Spleen (tissue), 7 donors: ENCODE measurements around the gene ERC2.

Experiments
- POLR2A ChIP-seq, 3 donors: fragments of 450-650 bp; IDR thresholded peaks; one replicate each; pipeline ENCODE4 v1.5.1; 2017; ENCODE audit warnings: antibody characterized with exemption in 3 of 3, mild to moderate bottlenecking in 1 of 3
- POLR2AphosphoS5 ChIP-seq, 3 donors: sonication (generic); formaldehyde crosslinking; IDR thresholded peaks; one replicate each; pipeline ENCODE4 v1.5.1; 2017; ENCODE audit warnings: antibody characterized with exemption in 3 of 3
- TF ChIP-seq, protein P1 (sequence below), 11 experiments: fragments of 200-600 bp in 7 of 11; fragments of 450-650 bp in 4 of 11; sonication (generic) in 4 of 11; IDR thresholded peaks in 8 of 11; conservative IDR thresholded peaks in 3 of 11; 1 replicate in 7 of 11; 2 replicates in 4 of 11; pipeline versions ENCODE4 v1.4.0 to v1.8.0; 2016 to 2021; ENCODE audit warnings: antibody characterized with exemption in 11 of 11, inconsistent platforms in 4 of 11, mild to moderate bottlenecking in 1 of 11
- donor health status: DM: no; HTN: no; CAD: no; lungs with moderate emphysema.
- donor health status: DM: no; HTN: no; CAD: no.
- donor health status: DM: no; HTN: no; CAD: no.

DNA sequence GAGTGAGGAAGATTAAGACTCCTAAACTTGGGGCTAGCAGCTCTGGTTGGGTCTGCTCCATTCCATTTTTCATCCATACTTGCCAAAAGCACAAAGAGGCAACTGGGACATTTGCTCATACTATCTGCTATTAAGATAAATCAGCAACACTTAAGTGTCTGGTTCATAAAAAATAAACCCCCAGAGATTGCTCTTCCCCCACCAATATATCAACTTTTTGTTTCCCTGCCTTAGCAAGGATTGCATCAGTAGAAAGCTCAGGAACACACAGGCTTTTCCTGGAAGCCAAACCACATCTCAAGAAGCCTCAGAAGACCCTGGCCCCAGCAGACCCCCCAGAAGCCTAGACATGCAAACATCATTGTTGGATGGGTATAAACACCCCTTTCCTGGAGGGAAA lies 748.8 kb downstream of the ERC2 start:
- TF ChIP-seq POLR2A (IDR thresholded peaks at IDR 0.05), result no peak
- no peak for TF ChIP-seq POLR2AphosphoS5 (IDR thresholded peaks at IDR 0.05)
- TF ChIP-seq, protein P1, sequence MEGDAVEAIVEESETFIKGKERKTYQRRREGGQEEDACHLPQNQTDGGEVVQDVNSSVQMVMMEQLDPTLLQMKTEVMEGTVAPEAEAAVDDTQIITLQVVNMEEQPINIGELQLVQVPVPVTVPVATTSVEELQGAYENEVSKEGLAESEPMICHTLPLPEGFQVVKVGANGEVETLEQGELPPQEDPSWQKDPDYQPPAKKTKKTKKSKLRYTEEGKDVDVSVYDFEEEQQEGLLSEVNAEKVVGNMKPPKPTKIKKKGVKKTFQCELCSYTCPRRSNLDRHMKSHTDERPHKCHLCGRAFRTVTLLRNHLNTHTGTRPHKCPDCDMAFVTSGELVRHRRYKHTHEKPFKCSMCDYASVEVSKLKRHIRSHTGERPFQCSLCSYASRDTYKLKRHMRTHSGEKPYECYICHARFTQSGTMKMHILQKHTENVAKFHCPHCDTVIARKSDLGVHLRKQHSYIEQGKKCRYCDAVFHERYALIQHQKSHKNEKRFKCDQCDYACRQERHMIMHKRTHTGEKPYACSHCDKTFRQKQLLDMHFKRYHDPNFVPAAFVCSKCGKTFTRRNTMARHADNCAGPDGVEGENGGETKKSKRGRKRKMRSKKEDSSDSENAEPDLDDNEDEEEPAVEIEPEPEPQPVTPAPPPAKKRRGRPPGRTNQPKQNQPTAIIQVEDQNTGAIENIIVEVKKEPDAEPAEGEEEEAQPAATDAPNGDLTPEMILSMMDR (IDR thresholded peaks at IDR 0.05 in 8 of 11, conservative IDR thresholded peaks at IDR 0.05 in 3 of 11), result no peak
